HCT116 (cell line): ENCODE results near the gene PRKN. TPM values are rescaled to one million over a fixed set of nuclear protein-coding genes. Genes with fewer than 3 reads are reported as not detected.

Experiments
- ATAC-seq: fragments of 200-7000 bp; cut with Tn5 transposase; 2 replicates; pipeline ENCODE4 v1.9.1; 2020; ENCODE audit warnings: mild to moderate bottlenecking, moderate library complexity
- BruUV-seq: library from RNA; stranded (reverse); fragments of 400-500 nt; replicated peaks from 2 replicates; lab custom pipeline; 2021; lab: Mats Ljungman, UMichigan
- CTCF ChIA-PET: fragments of 300-600 bp; sonication (Branson Sonifier 250); formaldehyde crosslinking; loops from one replicate; lab custom pipeline; 2021; ENCODE audit warnings: antibody characterized with exemption; lab: Charles Lee
- POLR2A ChIA-PET: fragments of 300-600, 350-600 bp; sonication (Branson Sonifier 250); formaldehyde crosslinking; loops from one replicate; lab custom pipeline; 2021; ENCODE audit warnings: antibody characterized with exemption; lab: Charles Lee
- RAD21 ChIA-PET, 2 experiments: fragments of 300-600 bp; sonication (Branson Sonifier 250); formaldehyde crosslinking; loops; one replicate each; lab custom pipeline; 2023; ENCODE audit warnings: low total read pairs in 2 of 2; ENCODE audit not compliant: uncharacterized antibody in 2 of 2, unreplicated experiment in 2 of 2, low non-redundant PET in 1 of 2; lab: Charles Lee
- DNase-seq: peaks from one replicate; pipeline ENCODE4 v3.0.0-alpha.2; 2010; ENCODE audit warnings: low read depth, low spot score
- H2AFZ ChIP-seq: fragments of 200-600 bp; shearing (Covaris generic), sonication (generic); 2 replicates; pipeline ENCODE4 v1.6.1; 2017; ENCODE audit warnings: low read depth, mixed run types, mixed read lengths, antibody characterized with exemption, low read length; ENCODE audit not compliant: poor library complexity, severe bottlenecking
- H3K27ac ChIP-seq: 2 replicates; pipeline ENCODE4 v1.5.1; 2012; ENCODE audit warnings: low read depth, low read length
- H3K27me3 ChIP-seq: fragments of 200-600 bp; sonication (generic); 2 replicates; pipeline ENCODE4 v1.6.1; 2016; ENCODE audit warnings: mixed run types, low read length, mixed read lengths; ENCODE audit not compliant: insufficient read depth
- H3K36me3 ChIP-seq, 2 experiments: fragments of 200-500 bp in 1 of 2; fragments of 200-600 bp in 1 of 2; sonication (Bioruptor generic) in 1 of 2; sonication (generic) in 1 of 2; 2 replicates each; pipeline versions ENCODE4 v1.5.1 to v1.6.1; 2014 to 2016; ENCODE audit warnings: low read length in 2 of 2, inconsistent platforms in 1 of 2, mixed read lengths in 1 of 2, mixed run types in 1 of 2; ENCODE audit not compliant: insufficient read depth in 2 of 2, control insufficient read depth in 1 of 2
- H3K4me1 ChIP-seq, 2 experiments: fragments of 200-600 bp in 1 of 2; sonication (generic) in 1 of 2; 2 replicates each; pipeline versions ENCODE4 v1.5.1 to v1.6.1; 2012 to 2017; ENCODE audit warnings: low read length in 2 of 2, inconsistent platforms in 1 of 2, mild to moderate bottlenecking in 1 of 2, mixed read lengths in 1 of 2, mixed run types in 1 of 2, moderate library complexity in 1 of 2; ENCODE audit not compliant: insufficient read depth in 2 of 2, control insufficient read depth in 1 of 2
- H3K4me2 ChIP-seq: fragments of 200-600 bp; sonication (generic); 2 replicates; pipeline ENCODE4 v1.6.1; 2017; ENCODE audit warnings: mixed run types, low read length, mixed read lengths
- H3K4me3 ChIP-seq, 2 experiments: fragments of 200-600 bp in 1 of 2; sonication (generic) in 1 of 2; replicated peaks in 1 of 2; 2 replicates each; pipeline ENCODE4 v1.5.1; 2011 to 2016; ENCODE audit warnings: low read length in 2 of 2, control low read depth in 1 of 2, low read depth in 1 of 2, mild to moderate bottlenecking in 1 of 2, mixed read lengths in 1 of 2, mixed run types in 1 of 2
- H3K79me2 ChIP-seq: fragments of 200-600 bp; sonication (generic); 2 replicates; pipeline ENCODE4 v1.6.1; 2017; ENCODE audit warnings: mild to moderate bottlenecking, mixed run types, low read length, moderate library complexity, mixed read lengths; ENCODE audit not compliant: insufficient read depth
- H3K9ac ChIP-seq: fragments of 200-600 bp; sonication (generic); 2 replicates; pipeline ENCODE4 v1.6.1; 2016; ENCODE audit warnings: low read length, mixed read lengths
- H3K9me2 ChIP-seq: fragments of 200-600 bp; sonication (generic), shearing (Covaris generic); 2 replicates; pipeline ENCODE4 v1.6.1; 2017; ENCODE audit warnings: mixed run types, mild to moderate bottlenecking, moderate library complexity; ENCODE audit not compliant: insufficient read depth
- H3K9me3 ChIP-seq, 2 experiments: fragments of 200-500 bp in 1 of 2; fragments of 200-600 bp in 1 of 2; sonication (Bioruptor generic) in 1 of 2; sonication (generic) in 1 of 2; 2 replicates each; pipeline ENCODE4 v1.6.1; 2014 to 2017; ENCODE audit warnings: low read length in 2 of 2, mixed read lengths in 2 of 2, inconsistent platforms in 1 of 2, low read depth in 1 of 2, mild to moderate bottlenecking in 1 of 2, mixed run types in 1 of 2, moderate library complexity in 1 of 2; ENCODE audit not compliant: control insufficient read depth in 1 of 2, insufficient read depth in 1 of 2
- H4K20me1 ChIP-seq: fragments of 200-600 bp; sonication (generic), shearing (Covaris generic); 2 replicates; pipeline ENCODE4 v1.6.1; 2017; ENCODE audit warnings: mixed run types, mild to moderate bottlenecking, moderate library complexity; ENCODE audit not compliant: insufficient read depth
- ATF3 ChIP-seq: IDR thresholded peaks from 2 replicates; pipeline ENCODE4 v1.6.1; 2012
- CEBPB ChIP-seq: IDR thresholded peaks from 2 replicates; pipeline ENCODE4 v1.6.1; 2012; ENCODE audit warnings: low read depth
- CTCF ChIP-seq, 3 experiments: fragments of 200-600 bp in 1 of 3; sonication (generic) in 1 of 3; IDR thresholded peaks in 2 of 3; conservative IDR thresholded peaks in 1 of 3; 2 replicates each; pipeline ENCODE4 v1.5.1; 2012 to 2017; ENCODE audit warnings: low read depth in 2 of 3, low read length in 2 of 3, antibody characterized with exemption in 1 of 3, borderline replicate concordance in 1 of 3, control low read depth in 1 of 3, mild to moderate bottlenecking in 1 of 3, mixed read lengths in 1 of 3, mixed run types in 1 of 3, moderate library complexity in 1 of 3; ENCODE audit not compliant: insufficient read depth in 1 of 3
- EGR1 ChIP-seq: IDR thresholded peaks from 2 replicates; pipeline ENCODE4 v1.6.1; 2012; ENCODE audit warnings: low read depth
- ELF1 ChIP-seq: IDR thresholded peaks from 2 replicates; pipeline ENCODE4 v1.6.1; 2012; ENCODE audit warnings: low read depth, borderline replicate concordance
- EZH2phosphoT487 ChIP-seq: fragments of 200-600 bp; IDR thresholded peaks from 2 replicates; pipeline ENCODE4 v1.6.1; 2018; ENCODE audit warnings: antibody characterized with exemption, borderline replicate concordance
- FOSL1 ChIP-seq: IDR thresholded peaks from 2 replicates; pipeline ENCODE4 v1.6.1; 2012; ENCODE audit warnings: low read depth
- MAX ChIP-seq: IDR thresholded peaks from 2 replicates; pipeline ENCODE4 v1.6.1; 2012
- POLR2A ChIP-seq: IDR thresholded peaks from 2 replicates; pipeline ENCODE4 v1.7.0; 2011; ENCODE audit warnings: borderline replicate concordance; ENCODE audit not compliant: insufficient read depth, insufficient read length; ENCODE audit errors: extremely low read depth
- POLR2AphosphoS5 ChIP-seq: IDR thresholded peaks from 2 replicates; pipeline ENCODE4 v1.6.1; 2011; ENCODE audit warnings: mild to moderate bottlenecking, low read depth, low read length, moderate library complexity
- REST ChIP-seq: IDR thresholded peaks from 2 replicates; pipeline ENCODE4 v1.6.1; 2012; ENCODE audit warnings: low read depth
- SIN3A ChIP-seq: IDR thresholded peaks from 2 replicates; pipeline ENCODE4 v1.6.1; 2012; ENCODE audit warnings: low read depth
- SP1 ChIP-seq: IDR thresholded peaks from 2 replicates; pipeline ENCODE4 v1.6.1; 2012; ENCODE audit warnings: low read depth
- SRF ChIP-seq: IDR thresholded peaks from 2 replicates; pipeline ENCODE4 v1.6.1; 2012; ENCODE audit warnings: low read depth
- YY1 ChIP-seq: IDR thresholded peaks from 2 replicates; pipeline ENCODE4 v1.6.1; 2011; ENCODE audit warnings: low read length, low read depth, moderate library complexity, mild to moderate bottlenecking; ENCODE audit not compliant: insufficient replicate concordance; ENCODE audit errors: extremely low read depth
- ZBTB33 ChIP-seq: IDR thresholded peaks from 2 replicates; pipeline ENCODE4 v1.6.1; 2011; ENCODE audit warnings: mild to moderate bottlenecking, low read length, moderate library complexity; ENCODE audit not compliant: insufficient replicate concordance; ENCODE audit errors: extremely low read depth
- ZFX ChIP-seq: fragments of 450-650 bp; IDR thresholded peaks from 2 replicates; pipeline ENCODE4 v1.6.1; 2017
- ZNF274 ChIP-seq: fragments of 200-500 bp; sonication (Bioruptor generic); IDR thresholded peaks from 2 replicates; pipeline ENCODE4 v1.6.1; 2014; ENCODE audit warnings: mild to moderate bottlenecking, low read depth, low read length, inconsistent platforms
- intact Hi-C: fragments of 100-400 bp; cut with micrococcal nuclease; formaldehyde crosslinking; loops from 2 replicates; pipeline ENCODE4 v1.10.0; 2022
- total RNA-seq: library from RNA; stranded (reverse); gene quantifications from one replicate; pipeline ENCODE4 v1.2.1, GENCODE V29; 2021; ENCODE audit not compliant: unreplicated experiment

The PRKN gene
- total RNA-seq, 1 experiment from 2014 or later, result 2.6 TPM

- CTCF ChIA-PET, result no interaction called here
- TF ChIP-seq ZFX (no peak), ZBTB33 (no peak), EZH2phosphoT487 (no peak), MAX (no peak), ZNF274 (no peak), YY1 (no peak), SP1 (no peak), POLR2AphosphoS5 (no peak), ATF3 (no peak), ELF1 (no peak), CEBPB (no peak), SRF (no peak), CTCF (IDR thresholded peaks at IDR 0.05 in 2 of 3, conservative IDR thresholded peaks at IDR 0.05 in 1 of 3; ENCODE audit: borderline replicate concordance in 1 of 3, insufficient read depth in 1 of 3, low read depth in 2 of 3, low read length in 2 of 3) (no peak), REST (no peak), EGR1 (no peak), SIN3A (no peak), FOSL1 (no peak), POLR2A (no peak)
- TF ChIP-seq, all 23 proteins: peak for 0
- BruUV-seq, result no TSS peak
These were observed 847.5 kb downstream of the PRKN start for GRCh38 chr6:161880056-161880455.

More at GRCh38 chr6:161880056-161880455, 847.5 kb downstream of the PRKN start:
- no peak overlapping the region for H3K4me3 ChIP-seq
- DNase-seq (no peak), ATAC-seq (no peak)
- H3K79me2 ChIP-seq, result no peaks in the 10 kb centered on the region
- RAD21 ChIA-PET, result no interaction called here
- H2AFZ ChIP-seq, result no peak overlapping the region
- H3K4me2 ChIP-seq, result no peak overlapping the region
- POLR2A ChIA-PET, result no interaction called here
- H3K9me3 ChIP-seq, result no peaks in the 10 kb centered on the region
- H3K4me1 ChIP-seq, result no peaks in the 10 kb centered on the region
- no peak overlapping the region for H3K27ac ChIP-seq
- no peak overlapping the region for H3K9ac ChIP-seq
- intact Hi-C loops, result no loop called here
- H4K20me1 ChIP-seq, result no peaks in the 10 kb centered on the region
- no peaks in the 10 kb centered on the region for H3K36me3 ChIP-seq
- no peaks in the 10 kb centered on the region for H3K27me3 ChIP-seq
- H3K9me2 ChIP-seq, result no peaks in the 10 kb centered on the region
